Right lung (tissue), 10 donors: ENCODE measurements around the gene F3. TPM values are rescaled to one million over a fixed set of nuclear protein-coding genes. Genes with fewer than 3 reads are reported as not detected.
"Not testable (repeated sequence)": the region's sequence is repeated elsewhere in the genome, so short reads cannot be mapped to it uniquely, and the experiment has no call there.

Source experiments
- DNase-seq, 2 donors: peaks; one replicate each; pipeline ENCODE4 v3.0.0-alpha.2; 2013
- long read RNA-seq, 8 donors: transcript quantifications; one replicate each; lab custom pipeline, GENCODE V29; 2026
- polyA plus RNA-seq, 5 donors: library from polyadenylated mRNA; unstranded; fragments of 120-200 nt; gene quantifications; one replicate each; pipeline versions ENCODE4 v1.2.1 to v1.2.3, GENCODE V29; 2013; ENCODE audit warnings: inconsistent platforms in 1 of 5, low replicate concordance in 1 of 5; ENCODE audit not compliant: insufficient read length in 5 of 5, insufficient read depth in 1 of 5

F3 gene
- 1 to 10 TPM; 4.2 to 8.5 (median 4.9) TPM for polyA plus RNA-seq
- long read RNA-seq, donor 1 = 0 reads
- long read RNA-seq, donor 2, partial matches to known transcripts = 0 of 1 reads
- long read RNA-seq, donor 2, other reads (novel, unspliced or antisense) = 0 of 1 reads
- long read RNA-seq, donor 3, partial matches to known transcripts = 0 of 2 reads
- long read RNA-seq, donor 3, other reads (novel, unspliced or antisense) = 0 of 2 reads
- long read RNA-seq, donor 4, partial matches to known transcripts = 7 of 7 reads
- long read RNA-seq, donor 4, other reads (novel, unspliced or antisense) = 0 of 7 reads
- long read RNA-seq, donor 5, partial matches to known transcripts = 0 of 1 reads
- long read RNA-seq, donor 5, other reads (novel, unspliced or antisense) = 0 of 1 reads
- long read RNA-seq, donor 6, partial matches to known transcripts = 0 of 1 reads
- long read RNA-seq, donor 6, other reads (novel, unspliced or antisense) = 0 of 1 reads
- long read RNA-seq, donor 7, partial matches to known transcripts = 0 of 2 reads
- long read RNA-seq, donor 7, other reads (novel, unspliced or antisense) = 0 of 2 reads
- long read RNA-seq, donor 8 = 0 reads

DNA sequence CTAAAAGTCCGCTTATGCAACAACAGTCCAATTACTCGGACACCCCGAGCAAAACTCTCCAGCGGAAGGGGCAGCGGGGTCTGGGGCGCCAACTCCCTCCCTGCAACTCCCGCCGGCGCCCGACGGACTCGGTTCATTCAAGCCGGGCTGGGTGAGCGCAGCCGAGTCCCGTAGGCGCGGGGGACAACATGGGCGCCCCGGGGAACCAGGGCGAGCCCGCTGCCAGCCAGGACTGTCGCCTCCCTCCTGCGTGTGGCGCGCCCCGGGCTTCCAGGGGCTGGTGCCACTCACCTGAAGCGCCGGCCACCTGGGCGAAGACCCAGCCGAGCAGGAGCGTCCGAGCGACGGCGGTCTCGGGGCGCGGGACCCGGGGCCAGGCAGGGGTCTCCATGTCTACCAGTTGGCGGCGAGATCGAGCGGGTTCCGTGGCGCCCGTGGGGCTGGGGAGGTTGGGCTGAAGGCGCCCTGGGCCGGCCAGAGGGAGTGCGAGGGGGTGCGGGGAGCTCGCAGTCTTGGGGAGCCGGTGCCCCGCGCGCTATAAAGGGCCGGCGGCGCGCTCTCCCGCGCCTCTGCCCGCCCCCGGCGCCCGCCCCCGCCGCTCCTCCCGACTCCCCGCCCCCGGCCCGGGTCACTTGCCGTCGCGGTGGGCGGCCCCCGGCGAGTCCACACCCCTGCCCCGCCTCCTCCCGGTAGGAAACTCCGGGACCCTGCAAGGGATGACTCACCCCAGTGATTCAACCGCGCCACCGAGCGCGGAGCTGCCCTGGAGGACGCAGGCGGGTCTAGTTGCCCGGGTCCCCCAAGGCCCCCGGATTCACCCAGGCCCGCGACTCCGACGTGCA lies at the start of gene F3:
TSS of gene F3 (minus strand) at position 514 of the 842 bp plus-strand sequence. CDS start at position 391, 123 bp downstream.
- DNase-seq = peak; percentile 66 to 67

DNA sequence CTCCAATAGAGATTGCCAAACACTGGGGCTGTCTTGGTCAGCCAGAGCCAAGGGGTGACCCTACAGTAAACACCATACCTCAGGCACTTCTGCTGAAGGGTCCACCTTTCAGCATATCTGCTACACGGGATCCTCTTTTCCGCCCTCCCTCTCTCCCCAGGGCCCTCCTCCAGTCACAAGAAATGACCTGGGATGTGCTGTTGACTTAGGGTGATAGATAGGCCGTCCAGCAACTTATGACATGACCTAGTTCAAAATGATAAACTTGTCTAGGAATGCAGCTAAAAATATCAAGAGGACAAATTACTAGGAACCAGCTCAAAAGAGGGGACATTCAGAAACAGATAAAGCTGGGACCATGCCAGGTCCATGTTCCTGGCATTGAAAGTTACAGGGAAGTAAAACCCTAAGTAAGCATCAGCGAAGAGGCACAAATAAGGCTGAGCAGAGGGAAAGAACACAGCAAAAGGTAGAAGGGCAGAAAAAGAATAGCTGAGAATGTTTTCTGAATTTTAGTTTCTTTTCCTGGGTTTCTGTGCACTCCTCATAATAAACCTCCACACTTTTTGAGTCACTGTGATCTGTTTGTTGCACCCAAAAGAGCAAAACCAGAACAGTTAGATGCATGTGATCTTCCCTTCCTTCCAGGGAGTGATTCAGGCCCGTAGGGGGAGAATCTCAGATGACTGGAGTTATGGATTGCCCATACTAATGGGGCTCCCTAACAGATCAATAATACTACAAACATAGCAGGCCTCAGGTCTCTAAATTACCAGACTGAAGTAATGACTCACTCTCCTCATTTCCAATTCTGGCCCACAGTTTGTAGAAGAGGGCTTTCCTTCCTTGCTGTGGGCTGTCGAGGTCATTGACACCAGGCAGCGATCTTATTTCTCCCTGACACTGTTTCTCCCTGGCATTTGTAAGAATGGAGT lies 48.9 kb upstream of the F3 start:
- DNase-seq = no peak

- no peak for DNase-seq
Observed at GRCh38 chr1:94589728-94590127, 48.2 kb upstream of the F3 start.

DNA sequence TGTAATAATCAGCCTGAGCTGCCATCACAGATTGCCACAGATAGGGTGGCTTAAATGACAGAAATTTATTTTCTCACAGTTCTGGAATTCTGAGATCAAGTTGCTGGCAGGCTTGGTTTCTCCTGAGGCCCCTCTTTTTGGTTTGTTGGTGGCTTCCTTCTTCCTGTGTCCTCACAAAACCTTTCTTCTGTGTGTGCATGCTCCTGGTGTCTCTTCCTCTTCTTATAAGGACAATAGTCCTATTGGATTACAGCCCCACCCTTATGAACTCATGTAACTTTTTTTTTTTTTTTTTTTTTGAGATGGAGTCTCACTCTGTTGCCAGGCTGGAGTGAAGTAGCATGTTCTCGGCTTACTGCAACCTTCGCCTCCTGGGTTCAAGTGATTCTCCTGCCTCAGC lies 41.0 kb upstream of the F3 start:
- no peak for DNase-seq

- DNase-seq = no peak
Observed at GRCh38 chr1:94580367-94581115, 39.0 kb upstream of the F3 start.

DNA sequence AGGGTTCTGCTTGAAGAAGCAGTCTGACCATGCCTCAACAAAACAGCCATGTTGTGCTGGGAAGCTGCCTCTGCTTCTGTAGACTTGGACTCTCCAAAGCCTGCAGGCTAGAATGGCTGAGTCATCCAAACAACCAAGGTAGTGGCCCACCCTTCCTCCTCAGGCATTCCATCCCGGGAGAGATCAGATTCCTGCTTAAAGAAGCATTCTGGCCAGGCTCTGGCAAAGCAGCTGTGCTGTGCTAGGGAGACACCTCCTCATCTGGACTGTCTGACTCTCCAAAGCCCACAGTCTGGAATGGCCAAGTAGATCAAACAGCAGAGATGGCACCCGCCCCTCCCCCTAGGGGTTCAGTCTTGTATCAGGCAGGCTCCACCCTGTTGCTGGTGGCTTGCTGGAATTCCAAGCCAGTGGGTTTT lies 38.3 kb upstream of the F3 start:
- no peak for DNase-seq

GRCh38 chr1:94578856-94579255 lies 37.3 kb upstream of the F3 start:
- no peak for DNase-seq

DNA sequence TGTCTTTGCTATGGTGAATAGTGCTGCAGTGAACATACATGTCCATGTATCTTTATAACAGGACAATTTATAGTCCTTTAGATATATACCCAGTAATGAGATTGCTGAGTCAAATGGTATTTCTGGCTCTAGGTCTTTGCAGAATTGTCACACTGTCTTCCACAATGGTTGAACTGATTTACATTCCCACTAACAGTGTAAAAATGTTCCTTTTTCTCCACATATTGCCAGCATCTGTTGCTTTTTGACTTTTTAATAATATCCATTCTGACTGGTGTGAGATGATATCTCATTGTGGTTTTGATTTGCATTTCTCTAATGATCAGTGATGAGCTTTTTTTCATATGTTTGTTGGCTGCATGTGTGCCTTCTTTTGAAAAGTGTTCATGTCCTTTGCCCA lies 32.4 kb upstream of the F3 start:
- not testable (repeated sequence) for DNase-seq

- DNase-seq = no peak
Observed at GRCh38 chr1:94572780-94573179, 31.2 kb upstream of the F3 start.

DNA sequence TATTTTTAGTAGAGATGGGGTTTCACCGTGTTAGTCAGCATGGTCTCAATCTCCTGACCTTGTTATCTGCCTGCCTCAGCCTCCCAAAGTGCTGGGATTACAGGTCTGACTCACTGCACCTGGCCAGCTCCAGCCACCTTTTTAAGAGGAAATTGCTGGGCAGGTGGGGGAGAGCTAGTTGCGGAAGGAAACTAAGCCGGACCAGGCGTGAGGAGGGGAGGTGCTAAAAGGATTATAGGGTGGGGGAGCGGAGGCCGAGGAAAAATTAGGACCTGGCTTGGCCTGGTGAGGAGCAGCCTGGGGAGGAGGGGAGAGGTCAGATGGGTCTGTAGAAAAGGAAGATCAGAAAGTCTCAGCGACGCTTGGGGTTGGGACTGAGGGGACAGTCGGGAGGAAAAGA lies 29.4 kb upstream of the F3 start:
- not testable (repeated sequence) for DNase-seq

GRCh38 chr1:94568806-94569205 lies 27.2 kb upstream of the F3 start:
- DNase-seq = not testable (repeated sequence)

DNA sequence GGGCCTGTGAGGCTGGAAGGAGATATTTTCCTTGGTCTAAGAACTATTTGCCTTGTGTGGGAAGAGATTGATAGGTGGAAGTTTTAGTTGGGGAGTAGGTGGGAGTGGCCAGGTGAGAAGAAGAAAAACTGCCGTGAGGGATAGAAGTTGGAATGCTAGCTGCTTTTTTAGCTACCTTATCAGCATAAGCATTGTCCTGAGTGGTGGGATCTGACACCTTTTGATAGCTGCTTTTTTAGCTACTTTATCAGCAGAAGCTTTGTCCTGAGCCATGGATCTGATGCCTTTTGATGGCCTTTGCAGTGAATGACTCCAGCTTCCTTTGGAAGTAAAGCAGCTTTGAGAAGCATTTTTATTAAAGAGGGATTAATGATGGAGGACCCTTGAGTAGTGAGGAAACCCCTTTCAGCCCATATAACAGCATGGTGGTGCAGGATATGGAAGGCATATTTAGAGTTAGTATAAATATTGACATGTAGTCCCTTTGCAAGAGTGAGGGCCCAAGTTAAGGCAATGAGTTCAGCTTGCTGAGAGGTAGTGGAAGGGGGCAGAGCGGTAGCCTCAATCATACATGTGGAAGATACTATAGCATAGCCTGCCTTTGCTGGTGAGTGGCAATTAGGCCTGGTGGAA lies 26.5 kb upstream of the F3 start:
- DNase-seq = not testable (repeated sequence)

- not testable (repeated sequence) for DNase-seq
Observed at GRCh38 chr1:94566436-94566835, 24.9 kb upstream of the F3 start.

- no peak for DNase-seq
Observed at GRCh38 chr1:94565901-94566300, 24.3 kb upstream of the F3 start.

DNA sequence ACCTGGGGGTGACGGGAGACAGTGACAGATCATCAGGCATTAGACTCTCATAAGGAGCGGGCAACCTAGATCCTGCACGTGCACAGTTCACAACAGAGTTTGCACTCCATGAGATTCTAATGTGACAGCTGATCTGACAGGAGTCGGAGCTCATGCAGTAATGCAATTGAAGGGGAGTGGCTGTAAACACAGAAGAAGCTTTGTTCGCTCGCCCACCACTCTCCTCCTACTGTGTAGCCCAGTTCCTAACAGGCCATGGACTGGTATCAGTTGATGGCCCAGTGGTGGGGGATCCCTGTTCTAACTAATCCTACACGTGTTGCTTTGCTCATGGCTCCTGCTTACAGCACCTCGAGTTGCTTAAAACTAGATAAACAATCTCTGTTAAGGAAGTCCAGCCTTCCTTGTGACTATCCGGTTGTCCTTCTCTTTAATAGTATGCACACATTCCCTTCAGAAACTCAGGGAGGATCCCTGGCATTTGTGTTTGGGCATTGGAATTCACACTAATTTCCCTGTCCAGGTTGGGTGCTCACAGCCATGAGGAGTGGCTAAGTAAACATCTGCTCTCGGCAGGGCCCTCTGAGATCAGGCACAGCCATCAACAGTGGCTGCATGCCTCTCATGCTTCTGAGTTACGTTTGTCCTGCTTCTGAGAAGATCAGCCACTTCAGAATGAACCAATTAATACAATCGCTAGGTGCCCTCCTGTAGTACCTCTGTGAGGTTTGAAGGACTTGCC lies 21.1 kb upstream of the F3 start:
- DNase-seq = no peak

GRCh38 chr1:94560333-94560732 lies 18.8 kb upstream of the F3 start:
- no peak for DNase-seq

DNA sequence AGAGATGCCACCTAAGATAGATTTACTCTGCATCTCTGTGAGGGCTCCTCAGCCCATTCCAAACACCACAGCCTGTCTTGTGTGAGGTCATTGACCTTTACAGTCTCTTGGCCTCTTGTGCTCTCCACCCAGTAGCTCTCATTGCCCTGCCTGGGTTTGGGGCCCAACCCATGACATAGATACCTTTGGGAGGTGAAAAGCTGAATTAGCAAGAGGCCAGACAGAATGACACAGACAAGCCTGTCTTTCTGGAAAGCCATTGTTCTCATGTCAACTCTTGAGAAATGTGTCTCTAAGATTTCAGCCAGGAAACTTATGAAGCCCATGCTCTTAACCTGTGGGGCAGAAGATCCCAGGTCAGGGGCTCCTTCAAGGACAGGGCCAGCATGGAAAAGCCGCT lies 18.4 kb upstream of the F3 start:
- no peak for DNase-seq

DNA sequence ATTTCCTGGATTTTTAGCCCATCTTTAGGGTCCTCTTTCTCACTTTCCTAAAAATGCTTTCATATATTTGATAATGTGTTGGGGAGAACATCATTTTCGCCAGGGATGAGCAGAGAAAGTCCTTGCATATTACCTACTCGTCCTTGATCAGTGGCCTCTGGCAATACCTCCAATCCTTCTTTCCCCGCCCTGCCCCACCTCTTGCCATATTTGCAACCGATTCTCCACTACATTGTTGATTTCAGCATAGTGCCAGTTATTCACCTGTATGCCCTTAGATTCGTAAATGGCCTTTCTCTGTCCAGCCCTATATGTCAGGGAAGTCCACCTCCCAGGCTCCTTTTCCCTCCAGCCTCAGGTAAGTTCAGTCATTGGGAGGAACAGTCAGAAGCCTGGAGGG lies 13.5 kb upstream of the F3 start:
- DNase-seq = no peak

DNA sequence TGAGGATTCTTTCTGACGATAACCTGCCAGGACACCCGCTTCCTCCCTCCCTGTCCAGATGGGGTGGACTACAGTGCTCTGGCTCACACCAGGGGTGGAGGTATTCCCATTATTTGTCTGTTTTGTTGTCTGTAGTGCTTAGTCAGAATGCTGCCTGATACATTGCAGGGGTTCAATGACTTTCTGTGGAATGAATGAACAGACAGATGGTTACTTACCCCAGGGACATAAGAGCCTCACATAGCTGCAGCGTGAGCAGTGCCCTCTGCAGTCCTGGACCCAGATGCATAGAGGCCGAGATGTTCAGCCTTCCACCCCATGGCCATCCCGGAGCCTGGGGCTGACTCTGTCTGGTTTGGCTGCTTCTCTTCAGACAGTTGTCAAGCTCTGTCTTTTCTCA lies 13.0 kb upstream of the F3 start:
- no peak for DNase-seq
